KG1 (cell line): ENCODE measurements around the gene ASTN2.
"Not testable (repeated sequence)": the region's sequence is repeated elsewhere in the genome, so short reads cannot be mapped to it uniquely, and the experiment has no call there.

Experiments used
- DNase-seq: peaks from one replicate; lab custom pipeline; 2025; lab: John Stamatoyannopoulos, UW

ASTN2 gene

DNA sequence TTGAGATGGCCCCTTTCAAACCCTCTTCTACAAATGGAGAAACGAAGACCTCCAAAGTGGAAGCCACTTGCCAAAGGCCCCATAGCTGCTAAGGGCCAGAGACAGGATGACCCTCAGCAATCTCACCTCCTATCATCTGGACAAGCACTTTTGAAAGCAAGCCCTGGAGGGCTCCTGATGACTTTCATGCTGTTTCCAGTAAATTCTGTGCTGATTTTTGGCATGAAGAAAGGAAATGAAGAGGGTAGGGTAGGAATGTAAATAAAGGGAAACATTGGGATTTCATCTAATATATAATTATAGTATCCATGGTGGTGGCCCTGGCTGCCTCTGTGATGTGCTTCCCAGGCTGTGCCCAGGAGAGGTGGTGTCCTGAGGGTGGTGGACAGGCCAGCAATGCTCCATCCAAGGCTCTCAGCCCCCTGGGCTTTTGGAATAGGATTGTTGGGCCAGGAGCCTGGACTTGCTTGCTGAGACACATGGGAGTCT, 935.8 kb downstream of the ASTN2 start:
- DNase-seq: no peak

DNA sequence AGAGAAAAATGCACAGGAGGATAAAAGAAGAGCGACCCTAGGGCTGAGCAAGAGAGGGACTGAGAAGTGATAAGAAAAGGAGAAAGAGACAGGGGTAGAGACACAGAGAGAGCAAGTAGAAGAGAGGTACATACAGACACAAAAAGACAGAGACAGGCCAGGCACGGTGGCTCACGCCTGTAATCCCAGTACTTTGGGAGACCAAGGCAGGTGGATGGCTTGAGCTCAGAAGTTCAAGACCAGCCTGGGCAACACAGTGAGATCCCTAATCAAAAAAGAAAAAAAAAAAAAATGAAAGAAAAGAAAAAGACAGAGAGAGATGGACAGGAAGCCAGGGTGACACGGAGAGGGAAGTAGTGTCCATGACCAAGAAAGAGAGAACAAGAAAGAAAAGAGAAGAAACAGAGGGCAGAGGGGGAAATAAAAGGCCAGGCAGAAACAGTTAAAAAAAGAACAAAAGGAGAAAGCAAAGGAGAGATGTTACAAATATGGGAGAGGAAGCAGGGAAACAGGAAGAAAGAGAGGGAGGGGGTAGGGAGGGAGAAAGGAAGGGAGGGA, 937.2 kb downstream of the ASTN2 start:
- DNase-seq: no peak

DNA sequence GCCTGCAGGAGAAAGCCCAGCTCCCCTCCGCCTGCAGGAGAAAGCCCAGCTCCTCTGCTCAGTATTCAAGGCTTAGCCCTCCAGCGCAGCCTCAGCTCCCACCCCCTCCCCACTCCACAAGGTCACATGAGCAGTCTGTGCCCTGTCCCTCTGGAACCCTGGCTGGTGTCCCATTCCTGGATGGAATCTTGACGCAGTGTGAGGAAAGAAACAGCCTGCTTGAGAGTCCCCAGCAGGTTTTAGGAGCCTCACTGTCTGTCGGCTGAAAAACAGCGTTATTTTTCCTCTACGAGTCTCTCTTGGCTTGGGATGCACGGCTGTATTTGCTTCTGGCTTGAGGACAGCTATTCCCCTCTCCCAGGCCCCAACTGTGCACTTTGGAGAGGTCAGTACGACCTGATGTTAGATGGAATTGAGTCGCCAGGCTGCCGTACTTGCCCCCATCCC, 937.9 kb downstream of the ASTN2 start:
- DNase-seq: no peak

DNA sequence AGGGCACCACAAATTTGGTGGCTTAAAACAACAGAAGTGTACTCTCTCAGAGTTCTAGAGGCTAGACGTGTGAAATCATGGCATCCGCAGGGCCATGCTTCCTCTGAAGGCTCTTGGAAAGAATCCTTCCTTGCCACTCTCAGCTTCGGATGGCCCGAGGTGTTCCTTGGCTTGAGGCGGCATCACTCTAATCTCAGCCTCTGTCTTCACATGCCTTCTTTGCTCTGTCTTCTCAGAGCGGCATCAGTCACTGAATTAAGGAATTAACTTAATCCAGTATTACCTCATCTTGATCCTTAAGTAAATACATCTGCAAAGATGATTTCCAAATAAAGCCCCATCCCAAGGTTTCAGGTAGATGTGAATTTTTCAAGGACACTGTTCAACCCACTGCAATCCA, 938.9 kb downstream of the ASTN2 start:
- DNase-seq: no peak

DNA sequence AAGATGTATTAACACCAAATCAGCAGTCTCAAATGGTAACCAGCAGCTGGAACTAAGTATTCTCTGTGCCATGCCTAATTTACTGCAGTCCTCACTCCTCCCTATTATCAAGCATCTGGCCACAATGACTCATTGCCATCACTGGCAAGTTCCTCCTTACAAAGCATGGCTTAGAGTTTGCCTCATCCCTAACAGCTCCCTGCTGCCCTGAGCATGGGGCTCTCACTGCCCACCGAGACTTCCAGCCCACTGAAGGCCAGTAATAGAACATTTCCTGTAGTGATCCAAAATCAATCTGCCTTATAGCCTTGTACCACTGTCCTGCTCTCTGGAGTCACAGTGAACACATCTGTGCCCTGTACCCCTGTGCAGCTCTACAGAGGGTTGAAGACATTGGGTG, 939.7 kb downstream of the ASTN2 start:
- no peak for DNase-seq

DNA sequence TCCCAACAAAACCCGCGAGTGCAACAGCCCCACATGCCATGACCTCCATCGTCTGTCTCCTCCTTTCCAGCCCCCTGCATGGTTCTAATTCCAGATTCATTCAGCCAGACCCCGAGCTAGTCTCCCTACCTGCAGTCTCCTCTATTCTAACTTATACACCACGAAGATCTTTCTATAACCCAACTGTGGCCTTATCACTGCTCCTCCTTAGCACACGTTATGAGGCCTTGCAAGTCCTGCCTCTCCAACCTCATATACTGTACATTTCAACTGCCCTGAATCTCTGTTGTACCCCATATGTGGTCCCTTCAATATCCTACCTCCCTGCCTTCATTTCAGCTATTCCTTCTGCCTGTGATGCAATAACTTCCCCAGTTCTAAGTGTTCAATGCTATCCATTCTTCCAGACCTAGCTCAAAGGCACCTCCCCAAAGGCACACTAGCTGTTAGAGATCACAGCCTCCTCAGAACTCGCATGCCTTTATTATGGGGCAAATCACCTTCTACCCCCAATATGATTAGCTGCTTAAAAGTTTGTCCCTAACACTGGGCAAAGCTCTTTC, 942.8 kb downstream of the ASTN2 start:
- no peak for DNase-seq

DNA sequence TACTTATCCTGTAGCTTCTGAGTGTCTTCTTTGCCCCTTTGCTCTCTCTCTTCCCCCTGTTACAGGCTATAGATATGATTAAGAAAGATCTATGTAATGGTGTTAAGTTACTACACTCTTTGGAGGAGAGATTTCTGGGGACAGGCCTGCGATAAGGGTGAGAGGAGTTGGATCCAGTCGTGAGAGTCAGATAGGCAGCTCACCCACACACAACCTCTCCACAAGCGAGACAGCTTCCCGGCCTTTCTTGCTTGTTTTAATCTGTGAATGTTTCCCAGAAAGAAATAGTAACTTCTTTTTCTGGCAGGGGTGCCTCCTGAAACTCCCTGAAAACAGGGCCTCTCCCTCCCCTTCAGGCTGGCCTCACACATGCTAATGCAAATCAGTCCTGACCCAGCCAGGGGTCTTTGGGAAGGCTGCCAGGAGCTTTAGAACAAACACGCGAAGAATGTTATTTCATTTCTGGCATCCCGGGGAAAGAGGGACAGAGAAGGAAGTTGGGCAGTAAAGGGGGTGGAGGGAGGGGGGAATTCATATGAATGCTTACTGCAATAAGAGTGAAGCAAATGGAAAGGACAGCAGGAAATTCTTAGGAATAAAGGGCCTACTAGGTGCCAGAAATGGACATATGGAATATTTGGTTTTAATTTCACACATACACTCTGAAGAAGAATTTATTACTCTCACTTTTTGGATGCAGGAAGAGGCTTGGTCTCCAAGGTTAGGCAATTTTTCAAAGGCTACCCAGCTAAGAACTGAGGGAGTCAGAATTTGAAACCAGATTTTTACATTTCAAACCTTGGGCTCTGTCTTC, 943.6 kb downstream of the ASTN2 start:
- no peak for DNase-seq

DNA sequence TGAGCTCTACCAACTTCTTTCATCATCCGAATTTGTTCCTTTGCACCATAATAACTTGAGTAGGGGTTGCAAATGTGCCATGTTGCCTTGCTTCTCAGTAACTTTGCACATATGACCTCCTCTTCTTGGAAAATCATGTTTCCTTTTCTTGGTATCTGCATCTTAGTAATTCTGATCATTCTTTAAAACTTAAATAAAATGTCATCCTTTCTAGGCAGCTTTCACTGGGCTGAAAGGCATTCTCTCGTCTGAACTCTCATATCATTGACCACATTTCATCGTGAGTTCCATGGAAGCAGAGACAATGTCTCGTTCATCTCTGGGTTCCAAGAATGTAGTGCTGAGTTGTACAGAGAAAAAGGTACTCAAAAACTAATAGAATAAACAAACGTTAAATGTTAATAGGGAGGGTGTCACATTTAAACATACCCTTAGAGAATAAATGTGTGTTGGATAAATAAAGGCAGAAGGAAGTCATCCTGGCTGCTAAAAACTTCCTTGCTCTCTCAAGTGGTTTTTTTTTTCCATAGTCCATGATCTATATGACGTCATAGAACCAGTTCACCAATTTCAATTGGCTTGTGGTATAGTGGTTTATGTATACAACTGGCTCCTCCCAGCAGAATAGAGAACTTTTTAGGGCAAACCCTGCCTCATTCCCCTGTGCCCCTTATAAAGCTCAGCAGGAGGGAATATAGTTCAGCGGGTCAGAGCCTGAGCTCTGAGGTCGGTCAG, 945.9 kb downstream of the ASTN2 start:
- no peak for DNase-seq

DNA sequence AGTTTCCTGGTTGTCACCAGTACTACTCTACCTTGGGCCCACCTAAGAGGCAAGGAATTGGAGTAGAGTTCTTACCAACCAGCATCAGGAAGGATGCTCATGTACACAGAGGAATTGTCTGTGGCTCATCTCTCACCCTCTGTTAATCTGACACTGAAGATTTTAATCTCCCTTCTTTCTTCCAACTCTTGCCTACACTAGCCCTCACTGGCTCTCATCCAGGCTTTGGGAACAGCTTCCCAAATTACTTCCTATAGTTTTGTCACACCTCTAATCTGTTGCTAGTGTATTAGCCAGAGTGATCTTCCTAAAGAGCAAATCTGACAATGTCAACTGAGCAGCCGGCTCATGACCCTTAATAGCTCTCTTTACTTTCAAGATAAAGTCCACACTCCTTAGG, 946.5 kb downstream of the ASTN2 start:
- DNase-seq: no peak

DNA sequence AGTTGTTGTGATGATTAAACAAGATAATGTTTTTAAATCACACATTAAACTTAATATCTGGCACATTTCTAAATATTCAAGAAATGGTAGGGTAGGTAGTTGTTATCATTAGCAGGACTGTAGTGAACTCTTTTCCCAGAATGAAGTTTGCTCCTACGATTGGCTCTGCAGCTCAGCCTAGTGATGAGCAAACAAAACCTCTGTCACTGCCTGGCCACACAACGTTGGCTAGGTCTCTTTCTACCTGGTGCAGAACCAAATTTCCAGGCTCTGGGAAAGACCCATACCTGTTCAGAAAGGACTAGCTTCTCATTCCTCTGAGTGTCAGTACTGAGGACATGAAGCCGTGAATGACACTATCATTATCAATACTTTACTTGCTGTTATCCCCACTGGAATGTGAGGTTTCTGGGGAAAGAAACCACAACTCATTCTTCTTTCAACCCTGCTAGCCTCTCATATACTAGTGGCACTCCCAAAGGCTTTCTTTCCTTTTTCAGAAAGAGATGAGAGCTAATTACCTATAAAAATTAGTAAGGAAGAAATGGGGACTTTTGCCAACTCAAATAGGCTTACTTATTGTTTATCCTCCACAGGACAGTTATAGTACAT, 947.0 kb downstream of the ASTN2 start:
- no peak for DNase-seq

DNA sequence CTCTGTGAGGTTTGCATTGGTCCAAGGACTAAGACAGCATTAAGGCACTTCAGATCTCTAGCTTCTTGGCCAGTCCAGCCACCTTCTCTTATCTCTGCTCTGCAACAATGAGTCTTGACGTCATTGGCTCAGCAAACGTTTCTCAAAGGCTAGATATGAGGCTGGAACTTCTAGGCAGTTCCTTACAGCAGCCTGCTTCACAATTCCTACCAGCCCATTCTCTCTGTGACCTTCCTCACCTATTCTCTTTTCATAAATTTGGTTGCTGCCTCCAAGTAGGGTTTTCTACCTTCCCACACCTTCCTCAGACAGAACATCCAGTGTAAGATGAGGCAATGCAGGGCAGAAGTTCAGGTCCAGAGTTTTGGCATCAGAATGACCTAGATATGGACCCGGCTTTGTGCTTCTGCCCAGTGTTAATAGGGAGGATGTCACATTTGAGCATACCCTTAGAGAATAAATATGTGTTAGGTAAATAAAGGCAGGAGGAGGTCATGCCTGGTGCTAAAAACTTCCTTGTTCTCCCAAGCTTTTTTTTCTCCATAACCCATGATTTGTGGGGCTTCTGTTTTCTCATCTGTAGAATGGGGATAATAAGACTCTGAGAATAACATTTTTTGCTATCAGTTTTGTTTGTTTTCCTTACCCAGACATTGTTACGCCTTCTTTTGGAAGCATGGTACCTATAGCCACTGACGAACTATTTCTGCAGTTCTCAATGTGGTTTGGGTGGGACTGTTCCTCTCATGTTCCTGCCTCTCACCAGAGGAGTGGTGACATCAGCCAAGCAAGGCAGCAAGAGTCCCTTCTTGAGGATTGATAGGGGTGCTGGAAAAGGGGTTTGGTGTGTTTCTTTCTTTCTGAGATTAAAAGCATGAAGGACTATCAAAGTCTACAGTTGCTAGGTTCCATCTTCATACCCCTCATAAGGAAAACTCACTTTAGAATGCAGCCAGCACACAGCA, 948.3 kb downstream of the ASTN2 start:
- no peak for DNase-seq

DNA sequence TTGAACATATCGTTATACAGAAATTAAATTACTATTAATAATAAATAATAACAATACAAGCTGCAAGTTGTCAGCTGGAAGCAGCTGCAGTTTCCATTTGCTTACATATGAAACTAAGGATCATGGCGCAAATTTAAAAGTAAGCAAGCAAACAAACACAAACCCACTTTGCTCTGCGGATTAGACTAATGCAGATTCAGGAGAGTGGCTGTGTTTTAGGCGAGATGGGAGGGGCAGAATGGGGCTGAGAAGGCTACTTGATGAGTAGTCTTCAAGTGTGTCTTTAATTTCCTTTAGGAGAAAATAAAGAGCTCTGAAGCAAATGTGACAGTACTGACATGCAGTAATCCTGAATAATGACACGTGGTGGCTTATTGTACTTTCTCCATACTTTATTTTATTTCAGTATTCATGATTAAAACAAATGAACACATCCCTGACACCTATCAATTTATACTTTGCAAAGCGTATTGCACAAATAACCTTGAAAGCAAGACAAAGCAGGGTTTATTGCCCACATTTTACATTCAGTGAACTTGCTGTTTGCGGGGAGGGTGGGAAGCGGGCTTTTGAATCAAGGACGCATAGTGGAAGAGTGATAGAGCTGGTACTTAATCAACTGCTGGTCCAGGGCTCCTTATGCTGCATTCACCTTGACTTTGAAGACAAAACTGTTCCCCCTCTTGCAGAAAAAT, 949.1 kb downstream of the ASTN2 start:
- DNase-seq: no peak

DNA sequence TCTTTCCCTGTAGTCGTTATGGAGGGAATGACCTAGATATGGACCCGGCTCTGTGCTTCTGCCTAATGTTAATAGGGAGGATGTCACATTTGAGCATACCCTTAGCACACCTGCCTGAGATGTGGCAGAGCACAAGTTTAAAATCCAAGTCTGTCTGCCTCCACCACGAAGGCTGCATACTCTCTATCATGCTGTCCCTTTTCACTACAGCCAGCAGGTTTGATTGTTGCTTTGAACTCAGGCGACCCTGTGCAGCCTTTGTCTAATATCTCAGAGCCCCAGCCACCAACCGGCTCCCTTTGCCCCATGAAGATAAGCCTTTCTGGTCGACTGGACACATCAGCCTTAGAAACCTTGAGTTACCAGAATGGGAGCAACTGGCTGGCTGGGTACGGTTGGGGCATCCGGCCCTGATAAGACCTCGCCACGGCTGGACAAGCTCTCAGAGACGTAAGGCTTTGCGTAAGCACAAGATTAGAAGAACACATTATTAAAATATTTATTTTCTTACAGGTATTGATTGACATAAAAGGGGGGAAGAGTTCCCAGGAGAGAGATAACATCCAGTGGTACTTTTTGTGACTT, 949.8 kb downstream of the ASTN2 start:
- no peak for DNase-seq

DNA sequence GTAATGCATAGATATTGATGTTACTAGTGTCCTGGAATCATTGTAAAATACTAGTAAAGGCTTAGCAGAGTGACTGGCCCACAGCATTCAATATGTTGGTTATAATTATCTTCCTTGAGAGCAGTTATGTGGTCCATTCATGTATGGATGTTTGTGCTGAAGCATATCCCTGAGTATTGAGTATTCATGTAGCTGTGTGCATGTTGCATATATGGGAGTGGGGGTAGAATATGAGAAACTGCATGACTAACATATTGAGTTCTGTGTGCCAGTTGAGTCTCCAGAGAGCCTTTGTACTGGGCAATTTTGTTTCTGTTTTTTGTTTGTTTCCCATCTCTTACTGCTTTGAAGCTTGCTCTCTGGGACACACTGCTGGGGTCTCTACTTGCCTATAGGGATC, 950.4 kb downstream of the ASTN2 start:
- no peak for DNase-seq

DNA sequence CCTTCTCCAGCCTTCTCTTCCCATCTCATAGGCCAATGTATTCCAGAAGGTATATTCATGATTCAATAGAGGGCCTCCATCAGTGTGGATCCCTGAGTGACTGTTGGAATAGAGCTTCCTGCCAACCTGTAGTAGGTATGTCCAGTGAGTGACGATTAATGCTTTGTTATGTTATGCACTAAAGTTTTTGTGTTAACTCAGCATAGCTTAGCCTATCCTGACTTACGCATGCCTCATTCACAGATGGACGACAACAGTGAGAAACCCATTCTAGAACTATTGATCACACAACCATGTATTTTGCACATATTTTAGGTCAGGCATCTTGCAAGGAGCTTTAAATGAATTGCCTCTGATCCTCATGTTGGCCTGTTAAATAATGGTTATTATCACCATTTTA, 953.2 kb downstream of the ASTN2 start:
- DNase-seq: no peak

DNA sequence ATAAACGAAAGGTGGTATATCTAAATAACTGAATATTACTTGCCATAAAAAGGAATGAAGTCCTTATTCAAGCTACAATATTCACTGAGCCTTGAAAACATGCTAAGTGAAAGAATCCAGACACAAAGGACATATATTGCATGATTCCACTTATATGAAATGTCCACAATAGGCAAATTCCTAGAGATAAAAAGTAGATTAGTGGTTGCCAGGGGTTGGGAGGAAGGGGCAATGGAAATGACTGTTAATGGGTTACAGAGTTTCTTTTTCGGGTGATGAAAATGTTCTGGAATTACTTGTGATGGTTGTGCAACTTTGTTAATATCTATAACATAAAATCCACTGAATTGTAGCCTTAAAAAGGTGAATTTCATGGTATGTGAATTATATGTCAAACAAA, 954.8 kb downstream of the ASTN2 start:
- DNase-seq: no peak

DNA sequence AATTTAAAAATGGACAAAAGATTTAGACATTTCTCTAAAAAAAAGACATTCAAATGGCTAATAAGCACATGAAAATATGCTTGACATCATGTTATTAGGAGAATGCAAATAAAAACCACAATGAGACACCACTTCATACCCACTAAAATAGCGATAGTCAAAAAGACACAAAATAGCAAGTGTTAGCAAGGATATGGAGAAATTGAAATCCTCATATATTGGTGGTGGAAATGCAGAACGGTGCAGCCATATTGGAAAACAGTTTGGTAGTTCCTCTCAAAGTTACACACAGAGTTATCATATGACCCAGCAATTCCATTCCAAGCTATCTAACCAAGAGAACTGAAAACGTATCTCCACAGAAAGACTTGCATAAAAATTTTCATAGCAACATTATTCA, 955.3 kb downstream of the ASTN2 start:
- no peak for DNase-seq

DNA sequence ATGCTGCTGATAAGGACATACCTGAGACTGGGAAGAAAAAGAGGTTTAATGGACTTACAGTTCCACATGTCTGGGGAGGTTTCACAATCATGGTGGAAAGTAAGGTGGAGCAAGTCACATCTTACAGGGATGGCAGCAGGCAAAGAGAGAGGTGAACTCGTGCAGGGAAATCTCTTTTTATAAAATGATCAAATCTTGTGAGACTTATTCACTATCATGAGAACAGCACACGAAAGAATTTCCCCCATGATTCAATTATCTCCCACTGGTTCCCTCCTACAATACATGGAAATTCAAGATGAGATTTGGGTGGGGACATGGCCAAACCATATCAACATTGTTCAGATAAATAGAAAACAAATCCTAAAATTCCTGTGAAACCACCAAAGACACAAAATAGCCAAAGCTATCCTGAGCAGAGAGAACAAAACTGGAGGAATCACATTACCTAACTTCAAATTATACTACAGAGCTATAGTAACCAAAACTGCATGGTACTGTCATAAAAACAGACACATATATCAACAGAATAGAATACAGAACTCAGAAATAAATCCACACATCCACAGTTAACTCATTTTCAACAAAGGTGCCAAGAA, 958.3 kb downstream of the ASTN2 start:
- DNase-seq: no peak

DNA sequence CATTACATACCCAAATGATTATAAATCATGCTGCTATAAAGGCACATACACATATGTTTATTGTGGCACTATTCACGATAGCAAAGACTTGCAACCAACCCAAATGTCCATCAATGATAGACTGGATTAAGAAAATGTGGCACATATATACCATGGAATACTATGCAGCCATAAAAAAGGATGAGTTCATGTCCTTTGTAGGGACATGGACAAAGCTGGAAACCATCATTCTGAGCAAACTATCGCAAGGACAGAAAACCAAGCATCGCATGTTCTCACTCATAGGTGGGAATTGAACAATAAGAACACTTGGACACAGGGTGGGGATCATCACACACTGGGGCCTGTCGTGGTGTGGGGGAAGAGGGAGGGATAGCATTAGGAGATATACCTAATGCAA, 960.3 kb downstream of the ASTN2 start:
- not testable (repeated sequence) for DNase-seq

DNA sequence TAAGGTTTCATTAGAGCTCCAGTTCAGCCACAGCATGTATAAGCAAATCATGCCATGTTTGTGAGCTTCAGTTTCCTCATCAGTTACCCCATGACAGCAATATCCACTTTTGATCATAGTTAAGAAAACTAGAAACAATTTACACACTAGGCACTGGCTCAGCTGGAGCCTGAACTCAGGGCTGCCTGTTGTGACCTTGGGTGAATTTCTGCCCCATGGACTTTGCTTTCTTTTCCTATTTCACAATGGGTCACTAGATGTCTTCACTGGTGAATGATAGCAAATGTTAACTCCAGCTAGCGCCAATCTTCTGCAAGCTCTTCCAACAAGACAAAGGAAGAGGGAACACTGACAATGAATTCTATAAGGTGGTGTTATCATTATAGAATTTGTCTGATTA, 961.1 kb downstream of the ASTN2 start:
- no peak for DNase-seq
